BLaER1 treated with 17β-estradiol and CSF1 and Interleukin-3, amounts not matched to agents 10 nM and 100 nM (cell line): Measurements from ENCODE around the gene DMAC2.
A peak's percentile ranks its signal among the peaks of the same experiment; 100 is the strongest.

ENCODE experiments used
- H3K27ac ChIP-seq, 11 experiments: shearing (Covaris generic); formaldehyde crosslinking; 2 replicates each; pipeline ENCODE4 v1.8.1; 2022
- H3K27me3 ChIP-seq, 11 experiments: shearing (Covaris generic); formaldehyde crosslinking; 2 replicates each; pipeline ENCODE4 v1.8.1; 2022
- H3K36me3 ChIP-seq, 11 experiments: shearing (Covaris generic); formaldehyde crosslinking; 2 replicates each; pipeline ENCODE4 v1.8.1; 2022
- H3K4me1 ChIP-seq, 10 experiments: shearing (Covaris generic); formaldehyde crosslinking; 2 replicates each; pipeline ENCODE4 v1.8.1; 2022
- H3K4me2 ChIP-seq, 11 experiments: shearing (Covaris generic); formaldehyde crosslinking; 2 replicates each; pipeline ENCODE4 v1.8.1; 2022
- H3K4me3 ChIP-seq, 10 experiments: shearing (Covaris generic); formaldehyde crosslinking; 2 replicates each; pipeline ENCODE4 v1.8.1; 2022
- H3K9ac ChIP-seq, 11 experiments: shearing (Covaris generic); formaldehyde crosslinking; 2 replicates each; pipeline ENCODE4 v1.8.1; 2022
- H3K9me3 ChIP-seq, 11 experiments: shearing (Covaris generic); formaldehyde crosslinking; replicated peaks in 1 of 11; 2 replicates each; pipeline ENCODE4 v1.8.1; 2022
- H4K20me1 ChIP-seq, 11 experiments: shearing (Covaris generic); formaldehyde crosslinking; 2 replicates each; pipeline ENCODE4 v1.8.1; 2022
- Cebpa-rat ChIP-seq, 11 experiments: shearing (Covaris generic); IDR thresholded peaks; 2 replicates each; pipeline ENCODE4 v1.8.1; 2022

The DMAC2 gene

DNA sequence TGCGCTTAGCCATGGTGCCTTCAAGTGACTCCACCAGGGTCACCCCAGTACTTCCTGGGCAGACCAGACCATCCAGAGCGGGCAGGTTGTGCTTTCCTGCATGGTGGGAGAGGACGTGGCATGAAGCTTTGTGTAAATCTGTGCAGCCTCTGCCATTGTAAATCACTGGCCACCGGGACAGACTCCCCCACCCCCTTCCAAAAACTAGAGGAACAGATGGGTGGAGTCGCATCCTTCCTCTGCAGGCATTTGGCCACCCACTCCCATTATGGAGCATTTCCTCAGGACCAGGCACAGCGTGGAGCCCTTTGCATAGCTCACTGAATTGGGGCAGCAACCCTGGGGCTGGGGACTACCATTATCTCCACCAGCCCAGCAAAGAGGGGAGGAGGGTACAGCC, 33.9 kb downstream of the DMAC2 start:
- Histone ChIP-seq H3K4me2 (peak overlapping the region in 7 of 11 experiments; percentile 41 to 91 (median 90); a peak in 13 of 22 replicates), H3K4me1 (peaks cover 41 to 95% (median 69%) of the 10 kb centered on the region in 10 experiments)

DNA sequence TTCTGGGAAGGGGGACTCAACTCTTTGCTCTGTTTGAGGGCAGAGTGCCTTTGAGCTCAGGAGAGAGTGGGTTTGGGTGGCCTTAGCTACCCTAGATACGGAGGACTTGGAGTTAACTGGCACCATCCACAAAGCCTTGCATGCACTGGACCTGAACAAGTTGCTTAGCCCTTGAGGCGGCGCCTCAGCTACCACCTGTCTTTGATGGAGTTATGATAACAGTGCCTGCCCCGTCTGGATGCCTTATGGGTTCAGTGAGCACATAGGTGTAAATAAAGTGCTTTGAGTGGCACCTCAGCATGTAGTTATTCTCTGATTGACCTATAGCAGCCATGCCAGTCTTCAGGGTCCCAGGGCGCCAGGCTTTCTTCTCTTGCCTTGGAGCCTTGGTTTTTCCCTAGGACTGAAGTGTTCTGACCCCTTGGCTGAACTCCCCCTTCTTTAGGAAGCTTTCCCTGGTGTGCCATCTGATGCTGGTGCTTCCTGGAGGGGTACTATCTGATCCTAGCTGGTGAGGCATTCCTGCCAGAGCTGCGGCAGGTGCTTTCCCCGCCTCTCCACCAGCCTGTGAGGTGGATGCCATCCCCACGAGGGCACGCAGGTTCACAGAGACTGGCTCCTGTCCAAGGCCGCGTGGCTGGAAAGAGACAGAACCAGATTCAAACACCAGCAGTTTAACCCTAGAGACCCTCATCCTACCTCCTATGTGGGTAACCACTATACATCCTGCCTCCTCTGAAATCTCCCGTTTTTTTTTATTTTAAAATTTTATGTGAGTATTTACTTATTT, 36.3 kb downstream of the DMAC2 start:
- Histone ChIP-seq H3K27me3 (no peaks in the 10 kb centered on the region), H3K27ac (peak overlapping the region in 6 of 11 experiments; percentile 19 to 41 (median 25); a peak in 6 of 22 replicates), H3K36me3 (peaks cover 6 to 41% (median 23%) of the 10 kb centered on the region in 11 experiments; a peak in 14 of 22 replicates), H3K4me3 (no peak overlapping the region), H3K4me2 (peak overlapping the region in 1 of 11 experiments; percentile 7; a peak in 4 of 22 replicates), H4K20me1 (no peaks in the 10 kb centered on the region; a peak in 1 of 22 replicates), H3K9ac (peak overlapping the region in 4 of 11 experiments; percentile 10 to 20 (median 14); a peak in 3 of 22 replicates), H3K4me1 (peaks cover 34 to 89% (median 62%) of the 10 kb centered on the region in 10 experiments), H3K9me3 (no peaks in the 10 kb centered on the region)
- TF ChIP-seq Cebpa-rat (IDR thresholded peaks at IDR 0.05) = no peak

More for the DNA sequence above, 33.9 kb downstream of the DMAC2 start:
- peaks cover 10 to 45% (median 25%) of the 10 kb centered on the region in 11 experiments; a peak in 17 of 22 replicates for H3K36me3 ChIP-seq
- no peaks in the 10 kb centered on the region; a peak in 1 of 22 replicates for H4K20me1 ChIP-seq
- H3K4me3 ChIP-seq = peak overlapping the region in 1 of 10 experiments; percentile 9; a peak in 1 of 20 replicates
- TF ChIP-seq Cebpa-rat (IDR thresholded peaks at IDR 0.05) = no peak
- peak overlapping the region in 4 of 11 experiments; percentile 7 to 28 (median 24); a peak in 2 of 22 replicates for H3K9ac ChIP-seq
- H3K27me3 ChIP-seq = no peaks in the 10 kb centered on the region
- peak overlapping the region in 7 of 11 experiments; percentile 8 to 99 (median 99); a peak in 12 of 22 replicates for H3K27ac ChIP-seq
- no peaks in the 10 kb centered on the region for H3K9me3 ChIP-seq

DNA sequence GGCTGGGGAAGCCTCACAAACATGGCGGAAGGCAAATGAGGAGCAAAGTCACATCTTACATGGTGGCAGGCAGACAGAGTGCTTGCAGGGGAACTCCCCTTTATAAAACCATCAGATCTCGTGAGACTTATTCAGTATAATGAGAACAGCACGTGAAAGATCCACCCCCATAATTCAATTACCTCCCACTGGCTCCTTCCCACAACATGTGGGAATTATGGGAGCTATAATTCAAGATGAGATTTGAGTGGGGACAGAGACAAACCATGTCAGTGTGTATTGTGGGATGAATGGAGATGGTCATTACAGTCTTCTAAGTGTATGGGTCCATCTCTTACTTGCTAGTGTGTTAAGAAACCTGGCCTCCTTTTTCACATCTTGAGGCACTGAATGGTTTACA, 37.7 kb downstream of the DMAC2 start:
- Histone ChIP-seq H3K36me3 (peaks cover 6 to 41% (median 23%) of the 10 kb centered on the region in 11 experiments; a peak in 14 of 22 replicates), H3K4me1 (peaks cover 22 to 77% (median 50%) of the 10 kb centered on the region in 10 experiments), H3K9me3 (no peaks in the 10 kb centered on the region), H4K20me1 (no peaks in the 10 kb centered on the region; a peak in 1 of 22 replicates), H3K27me3 (no peaks in the 10 kb centered on the region), H3K4me2 (peak overlapping the region in 2 of 11 experiments; percentile 50 to 54; a peak in 4 of 22 replicates), H3K9ac (peak overlapping the region in 2 of 11 experiments; percentile 13 to 35; a peak in 1 of 22 replicates), H3K4me3 (no peak overlapping the region), H3K27ac (peak overlapping the region in 3 of 11 experiments; percentile 28 to 52 (median 37); a peak in 2 of 22 replicates)
- no peak for TF ChIP-seq Cebpa-rat (IDR thresholded peaks at IDR 0.05)

DNA sequence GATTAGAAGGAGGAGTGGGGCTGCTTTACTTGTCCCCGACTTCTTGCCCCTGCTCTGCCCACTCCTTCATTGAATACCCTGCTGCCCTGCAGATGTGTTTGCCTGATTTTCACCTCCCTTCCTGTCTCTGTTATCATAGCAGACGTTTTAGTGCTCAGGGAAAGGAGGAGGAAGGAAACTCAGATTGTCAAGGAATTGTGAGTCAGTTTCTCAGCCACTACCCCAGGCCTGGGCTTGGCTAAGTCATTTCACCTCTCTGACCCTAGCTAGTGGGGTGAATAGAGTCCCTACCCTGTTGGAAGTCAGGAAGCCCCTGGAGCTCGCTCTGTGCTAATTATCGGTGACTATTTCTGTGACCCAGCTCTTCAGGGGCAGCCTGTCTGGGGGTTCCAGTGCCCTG, 38.2 kb downstream of the DMAC2 start:
- Histone ChIP-seq H3K27me3 (no peaks in the 10 kb centered on the region), H3K4me3 (no peak overlapping the region), H3K4me1 (peaks cover 19 to 73% (median 45%) of the 10 kb centered on the region in 10 experiments), H3K9ac (peak overlapping the region in 3 of 11 experiments; percentile 13 to 37 (median 35); a peak in 3 of 22 replicates), H4K20me1 (no peaks in the 10 kb centered on the region; a peak in 1 of 22 replicates), H3K9me3 (no peaks in the 10 kb centered on the region), H3K4me2 (peak overlapping the region in 5 of 11 experiments; percentile 37 to 54 (median 49); a peak in 10 of 22 replicates), H3K27ac (peak overlapping the region in 5 of 11 experiments; percentile 27 to 52 (median 31); a peak in 7 of 22 replicates), H3K36me3 (peaks cover 6 to 41% (median 23%) of the 10 kb centered on the region in 11 experiments; a peak in 14 of 22 replicates)
- TF ChIP-seq Cebpa-rat (IDR thresholded peaks at IDR 0.05) = no peak

DNA sequence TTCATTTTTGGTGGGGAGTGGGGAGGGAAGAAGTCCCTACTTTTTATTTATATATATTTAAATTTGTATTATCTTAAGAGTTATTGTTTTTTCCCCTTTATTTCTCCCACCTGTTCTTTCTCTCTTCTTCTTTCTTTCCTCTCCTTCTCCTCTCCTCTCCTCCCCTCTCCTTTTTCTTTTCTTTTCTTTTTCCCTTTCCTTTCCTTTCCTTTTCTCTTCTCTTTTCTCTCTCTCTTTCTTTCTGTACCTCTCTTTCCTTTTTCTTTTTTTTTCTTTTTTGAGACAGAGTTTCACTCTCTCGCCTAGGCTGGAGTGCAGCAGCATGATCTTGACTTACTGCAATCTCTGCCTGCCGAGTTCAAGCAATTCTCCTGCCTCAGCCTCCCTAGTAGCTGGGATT, 40.2 kb downstream of the DMAC2 start:
- Histone ChIP-seq H4K20me1 (peaks cover 0 to 15% (median 0%) of the 10 kb centered on the region in 11 experiments; a peak in 5 of 22 replicates), H3K27ac (peak overlapping the region in 7 of 11 experiments; percentile 28 to 98 (median 95); a peak in 6 of 22 replicates), H3K4me2 (peak overlapping the region; percentile 80 to 98 (median 89); a peak in 21 of 22 replicates), H3K9me3 (no peaks in the 10 kb centered on the region), H3K36me3 (peaks cover 6 to 31% (median 20%) of the 10 kb centered on the region in 11 experiments; a peak in 13 of 22 replicates), H3K4me1 (peaks cover 39 to 73% (median 51%) of the 10 kb centered on the region in 10 experiments), H3K9ac (peak overlapping the region; percentile 86 to 97 (median 96); a peak in 19 of 22 replicates), H3K4me3 (peak overlapping the region in 4 of 10 experiments; percentile 85 to 95 (median 90); a peak in 5 of 20 replicates), H3K27me3 (no peaks in the 10 kb centered on the region)
- no peak for TF ChIP-seq Cebpa-rat (IDR thresholded peaks at IDR 0.05)

DNA sequence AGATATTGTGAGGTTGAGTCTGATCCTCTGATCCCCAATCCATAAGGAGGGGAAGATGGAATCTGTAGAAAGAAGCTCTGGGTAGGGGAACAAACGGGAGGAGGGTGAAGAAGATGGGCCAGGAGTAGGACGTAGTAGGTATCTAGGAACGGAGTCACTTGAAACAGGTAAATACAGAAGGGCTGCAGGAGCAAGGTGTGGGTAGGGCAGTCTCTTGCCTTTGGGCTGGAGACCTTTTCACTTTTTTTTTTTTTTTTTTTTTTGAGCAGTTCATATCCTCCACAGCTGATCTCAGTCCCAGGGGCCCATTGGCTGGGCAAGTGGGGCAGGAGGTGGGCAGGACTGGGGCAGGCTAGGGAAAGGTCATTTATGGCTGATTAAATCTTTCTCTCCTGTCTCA, 40.6 kb downstream of the DMAC2 start:
- H3K9me3 ChIP-seq = no peaks in the 10 kb centered on the region
- peak overlapping the region; percentile 74 to 95 (median 91) for H3K4me3 ChIP-seq
- H3K27me3 ChIP-seq = no peaks in the 10 kb centered on the region
- TF ChIP-seq Cebpa-rat (IDR thresholded peaks at IDR 0.05) = no peak
- peak overlapping the region in 10 of 11 experiments; percentile 93 to 98 (median 96); a peak in 16 of 22 replicates for H3K27ac ChIP-seq
- peaks cover 7 to 35% (median 20%) of the 10 kb centered on the region in 11 experiments; a peak in 14 of 22 replicates for H3K36me3 ChIP-seq
- H3K4me1 ChIP-seq = peaks cover 43 to 76% (median 55%) of the 10 kb centered on the region in 10 experiments
- peak overlapping the region; percentile 86 to 97 (median 96) for H3K9ac ChIP-seq
- peak overlapping the region; percentile 80 to 98 (median 89) for H3K4me2 ChIP-seq
- H4K20me1 ChIP-seq = peaks cover 0 to 17% (median 0%) of the 10 kb centered on the region in 11 experiments; a peak in 5 of 22 replicates

DNA sequence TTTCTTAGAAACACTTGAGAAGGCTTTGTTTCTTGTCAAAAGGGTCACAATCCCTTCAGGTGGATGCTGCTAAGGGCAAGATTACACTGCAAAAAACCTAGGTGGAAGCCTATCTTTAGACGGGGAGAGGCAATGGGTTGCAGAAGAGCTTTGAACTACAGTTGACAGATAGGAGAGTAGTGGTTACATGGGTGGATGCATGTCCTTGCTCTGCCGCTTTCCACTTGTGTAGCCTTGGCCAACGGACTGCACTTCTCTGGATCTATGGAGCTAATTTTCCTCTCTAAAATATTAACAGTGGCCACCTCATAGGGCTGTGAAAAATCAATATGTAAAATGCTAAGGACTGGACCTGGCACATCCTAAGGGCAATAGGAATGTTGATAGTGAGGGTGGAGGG, 41.1 kb downstream of the DMAC2 start:
- Histone ChIP-seq H3K9me3 (no peaks in the 10 kb centered on the region), H3K27me3 (no peaks in the 10 kb centered on the region), H3K36me3 (peaks cover 11 to 39% (median 20%) of the 10 kb centered on the region in 11 experiments; a peak in 16 of 22 replicates), H3K4me3 (peak overlapping the region; percentile 74 to 95 (median 91)), H4K20me1 (peaks cover 0 to 22% (median 0%) of the 10 kb centered on the region in 11 experiments; a peak in 8 of 22 replicates), H3K27ac (peak overlapping the region; percentile 93 to 98 (median 96); a peak in 21 of 22 replicates), H3K4me2 (peak overlapping the region; percentile 80 to 98 (median 89)), H3K4me1 (peaks cover 44 to 76% (median 58%) of the 10 kb centered on the region in 10 experiments), H3K9ac (peak overlapping the region; percentile 86 to 97 (median 96))
- no peak for TF ChIP-seq Cebpa-rat (IDR thresholded peaks at IDR 0.05)

DNA sequence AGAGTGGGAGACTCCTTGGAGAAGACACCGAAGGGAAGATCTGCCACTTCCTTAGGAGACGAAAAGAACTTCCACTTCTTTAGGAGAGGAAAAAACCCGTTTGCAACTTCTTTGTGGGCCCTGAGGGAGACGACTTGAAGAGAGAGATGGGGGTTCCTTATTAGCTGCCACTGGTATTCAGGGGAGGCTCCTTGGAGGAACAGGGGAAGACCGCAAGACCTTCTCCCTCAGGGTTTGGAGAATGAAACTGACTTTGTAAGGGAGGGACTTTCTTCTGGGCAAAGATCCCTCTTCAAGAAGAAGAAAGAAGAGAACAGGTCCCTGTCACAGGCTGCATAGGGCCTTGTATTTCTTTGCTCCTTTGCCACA, 41.7 kb downstream of the DMAC2 start:
- H3K27ac ChIP-seq = peak overlapping the region; percentile 93 to 98 (median 96)
- peak overlapping the region; percentile 80 to 98 (median 89) for H3K4me2 ChIP-seq
- no peaks in the 10 kb centered on the region for H3K27me3 ChIP-seq

More for the DNA sequence above, 41.7 kb downstream of the DMAC2 start:
- Histone ChIP-seq H3K4me3 (peak overlapping the region; percentile 74 to 95 (median 91)), H3K4me1 (peaks cover 44 to 76% (median 58%) of the 10 kb centered on the region in 10 experiments), H3K9ac (peak overlapping the region; percentile 86 to 97 (median 96)), H3K36me3 (peaks cover 10 to 39% (median 16%) of the 10 kb centered on the region in 11 experiments; a peak in 18 of 22 replicates), H4K20me1 (peaks cover 0 to 28% (median 3%) of the 10 kb centered on the region in 11 experiments; a peak in 9 of 22 replicates), H3K9me3 (no peaks in the 10 kb centered on the region)
- no peak for TF ChIP-seq Cebpa-rat (IDR thresholded peaks at IDR 0.05)
